GM19395 (cell line): ENCODE data around the gene BRINP2.
A peak's percentile ranks its signal among the peaks of the same experiment; 100 is the strongest.

Experiments
- ATAC-seq: cut with Tn5 transposase; IDR thresholded peaks from one replicate; pipeline ENCODE4 v1.9.1; 2021; ENCODE audit warnings: mild to moderate bottlenecking, moderate library complexity; ENCODE audit not compliant: unreplicated experiment

Gene BRINP2

GRCh38 chr1:177170756-177171535 is at the start of gene BRINP2:
TSS of gene BRINP2 (plus strand) at chr1:177170958. CDS start at chr1:177229877, 58,919 bp downstream.
- peak; percentile 67 for ATAC-seq

- ATAC-seq: no peak
Observed at GRCh38 chr1:177122461-177123251, 48.1 kb upstream of the BRINP2 start.

- ATAC-seq: no peak
Observed at GRCh38 chr1:177124577-177125278, 46.0 kb upstream of the BRINP2 start.

GRCh38 chr1:177126267-177126666 is 44.5 kb upstream of the BRINP2 start:
- no peak for ATAC-seq

DNA sequence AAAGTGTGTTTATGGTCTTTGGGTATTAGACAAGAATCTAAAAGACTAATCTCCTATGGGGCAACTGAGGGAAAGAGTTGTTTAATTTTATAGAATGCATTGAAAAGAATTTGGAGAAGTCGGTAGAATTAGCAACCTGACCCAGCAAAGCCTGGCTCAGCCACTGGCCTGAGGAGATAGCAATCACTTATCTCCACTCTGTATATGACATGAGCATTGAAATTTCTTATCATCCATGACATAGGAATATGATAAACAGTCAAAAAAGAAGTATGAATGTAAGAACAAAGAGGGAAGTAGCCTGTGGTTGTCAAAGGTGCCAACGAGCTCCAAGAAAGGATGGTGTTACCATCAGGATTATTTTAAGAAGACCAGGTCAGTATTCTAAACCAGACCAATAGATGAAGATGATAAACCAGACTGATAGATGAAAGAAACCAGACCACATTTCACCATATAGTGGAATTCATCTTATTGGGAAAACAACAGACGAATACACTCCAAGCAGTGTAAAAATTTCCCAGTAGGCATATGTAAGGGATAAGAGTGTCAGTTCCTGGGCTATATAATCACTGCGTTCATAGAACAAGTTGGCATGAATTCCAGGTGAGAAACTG is 42.0 kb upstream of the BRINP2 start:
- no peak for ATAC-seq

GRCh38 chr1:177130451-177130945 is 40.3 kb upstream of the BRINP2 start:
- no peak for ATAC-seq

DNA sequence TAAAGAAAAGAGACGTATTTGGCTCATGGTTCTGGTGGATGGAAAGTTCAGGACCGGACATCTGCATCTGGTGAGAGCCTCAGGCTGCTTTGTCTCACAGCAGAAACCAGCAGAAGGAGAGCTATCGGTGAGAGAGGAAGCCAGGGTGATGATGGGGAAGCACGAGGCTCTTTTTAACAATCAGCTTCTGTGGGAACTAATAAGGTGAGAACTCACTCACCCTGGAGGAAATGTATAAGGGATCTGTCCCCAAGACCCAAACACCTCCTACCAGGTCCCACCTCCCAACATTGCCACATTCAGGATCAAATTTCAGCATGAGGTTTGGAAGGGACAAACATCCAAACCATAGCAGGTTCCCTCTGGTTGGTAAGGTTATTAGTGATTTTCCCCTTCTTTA is 39.0 kb upstream of the BRINP2 start:
- no peak for ATAC-seq

DNA sequence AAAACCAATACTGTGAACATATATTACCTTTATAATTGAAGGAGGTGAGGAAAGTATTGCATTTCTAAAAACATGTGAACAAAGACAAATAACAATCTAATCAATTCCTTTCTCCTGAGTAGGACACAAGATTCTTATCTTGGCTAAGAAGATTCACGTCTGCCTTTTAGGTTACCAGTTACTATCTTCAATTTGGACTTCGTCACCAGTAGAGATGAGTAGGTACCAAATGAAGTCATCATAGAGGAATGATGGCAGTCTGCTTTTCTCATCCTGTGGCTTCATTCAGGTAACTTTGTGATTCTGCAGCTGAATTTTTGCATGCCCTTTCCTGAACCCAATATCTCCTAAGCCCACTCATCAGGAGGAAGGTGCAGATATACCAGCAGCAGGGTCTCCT is 38.6 kb upstream of the BRINP2 start:
- no peak for ATAC-seq

GRCh38 chr1:177133977-177134538 is 36.7 kb upstream of the BRINP2 start:
- ATAC-seq: no peak

DNA sequence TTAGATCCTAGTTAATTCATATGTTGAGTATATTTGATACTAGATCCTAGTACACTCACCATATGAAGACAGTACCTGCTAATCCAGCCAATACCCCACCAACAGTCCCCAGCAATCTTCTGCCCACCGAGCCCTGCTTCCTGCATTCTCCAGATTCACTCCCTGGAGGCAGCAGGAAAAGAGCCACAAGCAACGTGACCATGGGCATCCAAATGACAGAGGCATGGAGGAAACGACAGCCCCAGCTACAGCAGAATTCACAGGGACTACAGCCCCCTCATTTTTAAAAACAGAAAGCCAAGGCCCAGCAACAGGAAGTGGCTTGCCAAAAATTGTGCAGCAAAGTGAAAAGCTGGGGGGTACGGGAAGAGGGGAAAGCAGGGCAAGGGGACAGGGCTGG is 35.5 kb upstream of the BRINP2 start:
- ATAC-seq: no peak

- no peak for ATAC-seq
Observed at GRCh38 chr1:177137814-177138213, 32.9 kb upstream of the BRINP2 start.

DNA sequence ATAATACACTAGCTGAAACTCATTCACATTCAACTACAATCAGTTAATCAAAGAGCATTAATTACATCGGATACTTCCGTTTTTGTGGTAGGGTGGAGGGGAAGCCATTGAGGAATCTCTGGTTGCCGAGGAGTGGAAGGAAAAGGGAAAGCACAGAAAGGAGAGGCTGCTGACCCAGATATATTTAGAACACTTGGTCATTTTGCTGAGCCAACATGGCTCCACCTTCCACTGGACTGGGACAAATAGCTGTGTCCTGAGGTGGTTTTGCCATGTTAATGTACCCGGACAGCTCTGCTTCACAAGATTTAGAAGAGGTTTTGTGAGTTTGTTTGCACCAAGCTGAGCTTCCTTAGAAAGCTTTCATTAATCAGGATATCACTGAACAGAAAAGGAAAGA is 32.4 kb upstream of the BRINP2 start:
- no peak for ATAC-seq

DNA sequence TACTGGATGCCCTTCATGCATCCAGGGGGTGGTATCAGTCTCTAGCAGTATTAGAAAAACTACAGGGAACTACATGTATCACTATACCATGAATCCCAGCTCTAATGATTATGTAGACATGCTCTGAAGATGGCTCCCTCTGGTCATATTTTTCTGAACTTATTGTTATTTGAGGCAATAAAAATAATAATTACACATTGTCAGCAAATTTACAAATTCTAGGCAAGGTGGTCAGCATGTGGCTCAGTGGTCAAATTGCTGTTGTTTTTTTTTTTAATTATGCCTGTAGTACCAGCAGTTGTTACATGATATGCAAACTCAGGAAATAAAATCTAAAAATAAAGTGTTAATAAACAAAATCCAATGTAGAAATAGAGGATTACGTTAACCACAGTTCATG is 28.7 kb upstream of the BRINP2 start:
- ATAC-seq: no peak

GRCh38 chr1:177142791-177143271 is 27.9 kb upstream of the BRINP2 start:
- no peak for ATAC-seq

GRCh38 chr1:177145106-177146070 is 25.4 kb upstream of the BRINP2 start:
- no peak for ATAC-seq

DNA sequence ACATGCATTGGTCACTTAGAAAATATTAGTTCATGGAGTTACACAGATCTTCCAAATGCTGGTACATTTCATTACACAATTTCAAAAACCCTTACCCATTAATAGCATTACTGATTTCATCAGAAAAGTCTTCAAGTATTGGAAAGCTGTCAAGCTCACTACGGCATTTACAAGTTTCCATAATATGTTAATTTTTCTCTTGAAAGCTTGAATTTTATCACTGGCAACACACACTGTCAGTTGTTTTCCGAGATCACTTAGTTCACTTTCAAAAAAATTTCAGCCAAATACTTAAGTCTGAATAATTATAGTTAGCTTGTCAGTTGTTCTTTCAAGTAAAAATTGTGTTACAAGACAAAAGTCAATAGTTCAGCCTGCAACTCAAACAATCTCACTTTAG is 24.3 kb upstream of the BRINP2 start:
- no peak for ATAC-seq

DNA sequence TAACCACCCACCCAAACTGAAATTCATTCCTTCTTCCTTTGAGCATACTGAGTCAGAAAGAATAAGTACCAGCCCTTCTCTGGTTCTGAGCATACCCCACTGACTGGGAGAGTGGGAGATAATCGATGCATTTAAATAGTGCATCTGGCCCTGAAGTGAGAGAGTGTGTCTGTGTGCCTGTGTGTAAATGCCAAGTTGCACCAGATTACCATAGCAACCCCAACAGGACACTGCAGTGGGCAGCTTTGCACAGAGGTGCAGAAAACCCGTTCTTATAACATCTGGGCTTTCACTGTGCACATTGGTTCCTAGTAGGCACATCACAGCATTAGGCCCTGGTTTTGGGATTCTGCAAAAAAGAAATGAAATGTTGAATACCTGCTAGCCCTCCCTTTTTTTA is 8.5 kb upstream of the BRINP2 start:
- ATAC-seq: no peak

- no peak for ATAC-seq
Observed at GRCh38 chr1:177163844-177164379, 6.8 kb upstream of the BRINP2 start.
